Stimulated activated naive B cell treated with anti-CD40 and anti-IgM and Interleukin-4, amounts not matched to agents 10 μg/mL and 1 μg/mL and 100 μg/mL, for 72 hours (primary cell): ENCODE results near the gene TWSG1.

Source experiments
- ATAC-seq, 2 donors: fragments of 150-1000 bp; cut with Tn5 transposase; replicated peaks; 2 replicates each; pipeline ENCODE4 v1.10.0; 2021; ENCODE audit warnings: moderate library complexity in 1 of 2
- DNase-seq: peaks from one replicate; pipeline ENCODE4 v3.0.0; 2021
- H3K27ac Mint-ChIP-seq: one replicate; pipeline ENCODE4 v1.8.0; 2022; ENCODE audit warnings: mild to moderate bottlenecking, mixed read lengths
- H3K27me3 Mint-ChIP-seq, 2 donors: one replicate each; pipeline ENCODE4 v1.8.0; 2022; ENCODE audit warnings: mixed read lengths in 2 of 2
- H3K36me3 Mint-ChIP-seq, 2 donors: one replicate each; pipeline ENCODE4 v1.8.0; 2022; ENCODE audit warnings: mixed read lengths in 2 of 2, mild to moderate bottlenecking in 1 of 2
- H3K4me1 Mint-ChIP-seq, 2 donors: one replicate each; pipeline ENCODE4 v1.8.0; 2022; ENCODE audit warnings: mixed read lengths in 2 of 2, mild to moderate bottlenecking in 1 of 2
- H3K4me3 Mint-ChIP-seq, 2 donors: one replicate each; pipeline ENCODE4 v1.8.0; 2022; ENCODE audit warnings: mild to moderate bottlenecking in 2 of 2, mixed read lengths in 2 of 2, moderate library complexity in 1 of 2
- H3K9me3 Mint-ChIP-seq, 2 donors: one replicate each; pipeline ENCODE4 v1.8.0; 2022; ENCODE audit warnings: mixed read lengths in 2 of 2, mild to moderate bottlenecking in 1 of 2

TWSG1 gene

GRCh38 chr18:9323750-9324445, 10.7 kb upstream of the TWSG1 start:
- Mint-ChIP-seq H3K4me1 (no peaks in the 10 kb centered on the region), H3K9me3 (peaks cover 9% of the 10 kb centered on the region in 2 donors), H3K27me3 (peaks cover 17 to 29% of the 10 kb centered on the region in 2 donors), H3K4me3 (no peak overlapping the region), H3K36me3 (peaks cover 0 to 4% of the 10 kb centered on the region in 2 donors), H3K27ac (no peak overlapping the region)
- no peak for DNase-seq
- ATAC-seq, result no peak

GRCh38 chr18:9325716-9326115, 8.9 kb upstream of the TWSG1 start:
- Mint-ChIP-seq H3K4me1 (no peaks in the 10 kb centered on the region), H3K27ac (no peak overlapping the region), H3K9me3 (peaks cover 5 to 7% of the 10 kb centered on the region in 2 donors), H3K4me3 (no peak overlapping the region), H3K36me3 (no peaks in the 10 kb centered on the region), H3K27me3 (peaks cover 13 to 22% of the 10 kb centered on the region in 2 donors)
- DNase-seq (no peak), ATAC-seq (no peak)

GRCh38 chr18:9328776-9329175, 5.8 kb upstream of the TWSG1 start:
- H3K4me3 Mint-ChIP-seq, result no peak overlapping the region
- ATAC-seq (no peak), DNase-seq (no peak)
- H3K9me3 Mint-ChIP-seq, result peaks cover 5 to 7% of the 10 kb centered on the region in 2 donors
- no peaks in the 10 kb centered on the region for H3K36me3 Mint-ChIP-seq
- peaks cover 6 to 8% of the 10 kb centered on the region in 2 donors for H3K27me3 Mint-ChIP-seq
- peaks cover under 1 to 2% of the 10 kb centered on the region in 2 donors for H3K4me1 Mint-ChIP-seq
- no peak overlapping the region for H3K27ac Mint-ChIP-seq

- Mint-ChIP-seq H3K27me3 (peaks cover 8 to 11% of the 10 kb centered on the region in 2 donors), H3K27ac (no peak overlapping the region), H3K36me3 (no peaks in the 10 kb centered on the region), H3K9me3 (peaks cover 6 to 7% of the 10 kb centered on the region in 2 donors), H3K4me1 (peaks cover 1 to 5% of the 10 kb centered on the region in 2 donors), H3K4me3 (no peak overlapping the region)
- ATAC-seq (no peak), DNase-seq (no peak)
Observed at GRCh38 chr18:9329471-9329870, 5.1 kb upstream of the TWSG1 start.

GRCh38 chr18:9330419-9330818, 4.2 kb upstream of the TWSG1 start:
- Mint-ChIP-seq H3K27ac (no peak overlapping the region), H3K9me3 (peaks cover 6 to 7% of the 10 kb centered on the region in 2 donors), H3K4me1 (peaks cover 4 to 10% of the 10 kb centered on the region in 2 donors), H3K36me3 (no peaks in the 10 kb centered on the region), H3K27me3 (peaks cover 8 to 11% of the 10 kb centered on the region in 2 donors), H3K4me3 (no peak overlapping the region)
- no peak for ATAC-seq
- no peak for DNase-seq

GRCh38 chr18:9333441-9334328, 888 bp upstream of the TWSG1 start:
- ATAC-seq (peak; percentile 48 to 57), DNase-seq (peak; percentile 3)
- H3K27me3 Mint-ChIP-seq, result peaks cover 3 to 11% of the 10 kb centered on the region in 2 donors
- H3K4me1 Mint-ChIP-seq, result peaks cover 5 to 19% of the 10 kb centered on the region in 2 donors
- H3K36me3 Mint-ChIP-seq, result peaks cover 0 to 4% of the 10 kb centered on the region in 2 donors
- H3K27ac Mint-ChIP-seq, result peak overlapping the region; percentile 69
- peak overlapping the region; percentile 91 to 93 for H3K4me3 Mint-ChIP-seq
- peaks cover 3 to 4% of the 10 kb centered on the region in 2 donors for H3K9me3 Mint-ChIP-seq

GRCh38 chr18:9334973-9335696, 562 bp downstream of the TWSG1 start:
- Mint-ChIP-seq H3K9me3 (peaks cover 0 to 1% of the 10 kb centered on the region in 2 donors), H3K4me3 (peak overlapping the region; percentile 91 to 93), H3K27me3 (peaks cover 3 to 11% of the 10 kb centered on the region in 2 donors), H3K27ac (peak overlapping the region; percentile 56), H3K36me3 (peaks cover 0 to 4% of the 10 kb centered on the region in 2 donors), H3K4me1 (peaks cover 5 to 19% of the 10 kb centered on the region in 2 donors)
- ATAC-seq (peak; percentile 63 to 64), DNase-seq (no peak)

- H3K27ac Mint-ChIP-seq, result no peak overlapping the region
Observed at GRCh38 chr18:9335697-9336045, 1.1 kb downstream of the TWSG1 start.

GRCh38 chr18:9336827-9337226, 2.3 kb downstream of the TWSG1 start:
- peaks cover 5 to 19% of the 10 kb centered on the region in 2 donors for H3K4me1 Mint-ChIP-seq
- H3K27ac Mint-ChIP-seq, result no peak overlapping the region
- H3K36me3 Mint-ChIP-seq, result peaks cover 4 to 11% of the 10 kb centered on the region in 2 donors

More at GRCh38 chr18:9335697-9336045, 1.1 kb downstream of the TWSG1 start:
- Mint-ChIP-seq H3K36me3 (peaks cover 4 to 7% of the 10 kb centered on the region in 2 donors), H3K4me3 (peak overlapping the region; percentile 81 to 93), H3K27me3 (peaks cover 3 to 11% of the 10 kb centered on the region in 2 donors), H3K4me1 (peaks cover 5 to 19% of the 10 kb centered on the region in 2 donors), H3K9me3 (peaks cover 0 to 1% of the 10 kb centered on the region in 2 donors)
- ATAC-seq, result no peak
- no peak for DNase-seq

GRCh38 chr18:9337873-9338272, 3.3 kb downstream of the TWSG1 start:
- DNase-seq (no peak), ATAC-seq (no peak)
- H3K27me3 Mint-ChIP-seq, result peaks cover 3 to 6% of the 10 kb centered on the region in 2 donors
- H3K4me3 Mint-ChIP-seq, result no peak overlapping the region
- peaks cover 0 to 1% of the 10 kb centered on the region in 2 donors for H3K9me3 Mint-ChIP-seq
- peaks cover 5 to 19% of the 10 kb centered on the region in 2 donors for H3K4me1 Mint-ChIP-seq
- no peak overlapping the region for H3K27ac Mint-ChIP-seq
- H3K36me3 Mint-ChIP-seq, result peaks cover 4 to 11% of the 10 kb centered on the region in 2 donors

More at GRCh38 chr18:9336827-9337226, 2.3 kb downstream of the TWSG1 start:
- H3K27me3 Mint-ChIP-seq, result peaks cover 3 to 6% of the 10 kb centered on the region in 2 donors
- no peak for DNase-seq
- H3K9me3 Mint-ChIP-seq, result peaks cover 0 to 1% of the 10 kb centered on the region in 2 donors
- no peak for ATAC-seq
- H3K4me3 Mint-ChIP-seq, result no peak overlapping the region

- Mint-ChIP-seq H3K4me3 (no peak overlapping the region), H3K27me3 (no peaks in the 10 kb centered on the region), H3K27ac (no peak overlapping the region), H3K36me3 (peaks cover 9 to 18% of the 10 kb centered on the region in 2 donors), H3K9me3 (peaks cover 0 to 4% of the 10 kb centered on the region in 2 donors), H3K4me1 (peaks cover 2 to 9% of the 10 kb centered on the region in 2 donors)
- ATAC-seq (no peak), DNase-seq (no peak)
Observed at GRCh38 chr18:9340472-9340871, 5.9 kb downstream of the TWSG1 start.

GRCh38 chr18:9343577-9343976, 9.0 kb downstream of the TWSG1 start:
- Mint-ChIP-seq H3K36me3 (peaks cover 9 to 18% of the 10 kb centered on the region in 2 donors), H3K27ac (no peak overlapping the region), H3K9me3 (peaks cover 0 to 4% of the 10 kb centered on the region in 2 donors), H3K4me1 (peaks cover 7 to 10% of the 10 kb centered on the region in 2 donors), H3K4me3 (no peak overlapping the region), H3K27me3 (no peaks in the 10 kb centered on the region)
- ATAC-seq (no peak), DNase-seq (no peak)

- Mint-ChIP-seq H3K36me3 (peaks cover 6 to 11% of the 10 kb centered on the region in 2 donors), H3K4me3 (no peak overlapping the region), H3K4me1 (peaks cover 8 to 15% of the 10 kb centered on the region in 2 donors), H3K27me3 (no peaks in the 10 kb centered on the region), H3K9me3 (peaks cover 0 to 4% of the 10 kb centered on the region in 2 donors), H3K27ac (no peak overlapping the region)
- DNase-seq (no peak), ATAC-seq (no peak)
Observed at GRCh38 chr18:9346775-9347174, 12.2 kb downstream of the TWSG1 start.
